ENCODE data around the gene PRDM13.

GRCh38 chr6:99604166-99605073 is 2.2 kb upstream of the PRDM13 start:
- TF ChIP-seq CTCF (IDR thresholded peaks at IDR 0.05 in 4 of 5, conservative IDR thresholded peaks at IDR 0.05 in 1 of 5) (no peak), POLR2A (IDR thresholded peaks at IDR 0.05) (no peak)

Measured in gastrocnemius medialis (tissue), 4 donors.